HPDE6-E6E7 (cell line): Measurements from ENCODE around the gene KRTAP4-6.
"Not testable (repeated sequence)": the region's sequence is repeated elsewhere in the genome, so short reads cannot be mapped to it uniquely, and the experiment has no call there.

ENCODE experiments used
- DNase-seq: peaks from one replicate; pipeline ENCODE4 v3.0.0; 2011; ENCODE audit warnings: missing footprints; ENCODE audit errors: extremely low spot score

The KRTAP4-6 gene

DNA sequence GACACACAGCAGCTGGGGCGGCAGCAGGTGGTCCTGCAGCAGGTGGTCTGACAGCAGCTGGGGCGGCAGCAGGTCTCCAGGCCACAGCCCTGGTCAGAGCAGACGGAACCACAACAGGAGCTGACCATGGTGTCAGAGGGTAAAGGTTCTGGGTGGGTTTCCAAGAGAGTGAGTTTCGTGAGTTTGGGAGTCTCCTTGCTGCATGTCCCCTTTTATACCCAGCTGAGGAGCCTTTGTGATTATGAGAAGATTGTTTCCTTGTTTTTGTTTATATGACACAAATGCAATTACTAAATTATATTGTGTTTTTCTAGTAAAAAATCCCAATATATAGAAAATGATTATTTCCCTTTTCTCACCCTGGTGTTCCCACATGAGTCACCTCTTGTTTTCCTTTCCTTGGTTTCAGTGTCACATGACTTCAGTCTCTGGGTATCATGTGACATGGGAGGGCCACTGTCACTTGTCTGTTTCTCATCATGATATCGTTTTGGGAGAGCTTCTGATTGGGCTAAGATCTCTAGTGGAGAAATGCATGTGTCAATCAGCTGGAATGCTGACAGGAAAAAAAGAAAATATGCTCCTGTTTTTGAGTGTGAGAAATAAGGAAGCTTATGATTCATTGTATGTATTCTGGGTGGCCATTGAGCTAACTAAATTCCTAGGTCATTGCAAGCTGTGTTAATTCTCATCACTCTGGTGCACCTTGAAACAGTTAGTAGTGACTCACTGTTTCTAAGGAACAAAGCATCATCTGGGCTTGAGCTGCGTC is at the start of gene KRTAP4-6:
TSS of gene KRTAP4-6 (minus strand) at position 185 of the 772 bp plus-strand sequence. CDS start at position 128, 57 bp downstream.
- peak; percentile 91 for DNase-seq

DNA sequence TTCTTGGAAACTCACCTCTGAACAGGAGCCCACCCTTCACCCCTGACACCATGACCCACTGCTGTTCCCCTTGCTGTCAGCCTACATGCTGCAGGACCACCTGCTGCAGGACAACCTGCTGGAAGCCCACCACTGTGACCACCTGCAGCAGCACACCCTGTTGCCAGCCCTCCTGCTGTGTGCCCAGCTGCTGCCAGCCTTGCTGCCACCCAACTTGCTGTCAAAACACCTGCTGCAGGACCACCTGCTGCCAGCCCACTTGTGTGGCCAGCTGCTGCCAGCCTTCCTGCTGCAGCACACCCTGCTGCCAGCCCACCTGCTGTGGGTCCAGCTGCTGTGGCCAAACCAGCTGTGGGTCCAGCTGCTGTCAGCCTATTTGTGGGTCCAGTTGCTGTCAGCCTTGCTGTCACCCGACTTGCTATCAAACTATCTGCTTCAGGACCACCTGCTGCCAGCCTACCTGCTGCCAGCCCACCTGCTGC is 49.5 kb upstream of the KRTAP4-6 start, which contains the start of gene KRTAP9-1:
TSS of gene KRTAP9-1 (plus strand) at position 51 of the 482 bp plus-strand sequence. CDS start at position 51, 0 bp downstream.
- DNase-seq = not testable (repeated sequence)

DNA sequence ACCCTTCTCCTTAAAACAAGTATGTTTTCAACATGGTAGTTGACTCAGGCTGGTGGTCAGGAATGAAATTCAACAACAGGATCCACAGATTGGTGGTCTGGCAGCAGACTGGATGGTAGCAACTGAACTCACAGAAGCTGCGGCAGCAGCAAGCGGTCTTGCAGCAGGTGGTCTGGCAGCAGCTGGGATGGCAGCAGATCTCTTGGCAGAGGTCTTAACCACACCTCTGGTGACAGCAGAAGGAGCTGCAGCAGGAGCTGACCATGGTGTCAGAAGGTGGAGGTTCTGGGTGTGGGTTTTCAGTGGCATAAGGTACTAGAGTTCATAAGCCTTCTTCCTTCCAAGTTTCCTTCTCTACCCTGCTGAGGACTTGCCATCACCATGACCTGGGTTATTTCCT is 46.5 kb upstream of the KRTAP4-6 start:
- no peak for DNase-seq

DNA sequence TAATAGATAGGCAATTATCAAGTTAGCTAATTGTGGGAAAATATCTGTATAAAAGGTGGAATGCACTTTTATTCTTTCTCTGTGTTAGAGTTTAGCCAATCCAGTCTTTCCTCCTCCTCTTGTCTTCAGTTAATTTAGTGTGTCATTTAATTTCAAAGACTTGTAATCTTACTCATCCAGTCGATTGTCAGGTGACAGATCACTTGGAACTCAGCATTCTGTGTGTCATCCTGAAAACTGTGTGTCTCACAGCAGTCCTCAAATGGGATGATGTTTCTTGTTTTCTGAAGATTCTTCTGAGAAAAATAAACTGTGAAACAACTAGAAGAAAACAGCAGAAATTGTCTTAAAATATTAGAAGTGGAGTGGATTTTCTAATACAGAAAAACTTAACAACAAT is 44.7 kb upstream of the KRTAP4-6 start:
- no peak for DNase-seq

DNA sequence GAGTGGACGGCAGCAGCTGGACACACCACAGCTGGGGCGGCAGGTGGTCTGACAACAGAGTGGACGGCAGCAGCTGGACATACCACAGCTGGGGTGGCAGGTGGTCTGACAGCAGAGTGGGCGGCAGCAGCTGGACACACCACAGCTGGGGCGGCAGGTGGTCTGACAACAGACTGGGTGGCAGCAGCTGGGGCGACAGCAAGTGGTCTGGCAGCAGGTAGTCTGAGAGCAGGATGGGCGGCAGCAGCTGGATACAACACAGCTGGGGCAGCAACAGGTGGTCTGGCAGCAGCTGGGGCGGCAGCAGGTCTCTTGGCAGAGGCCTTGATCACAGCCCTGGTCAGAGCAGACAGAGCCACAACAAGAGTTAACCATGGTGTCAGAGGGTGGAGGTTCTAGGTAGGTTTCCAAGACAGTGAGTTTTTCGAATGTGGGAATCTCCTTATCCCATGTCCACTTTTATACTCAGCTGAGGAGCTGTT is 44.2 kb upstream of the KRTAP4-6 start, which contains the start of gene KRTAP4-1:
TSS of gene KRTAP4-1 (minus strand) at position 432 of the 482 bp plus-strand sequence. CDS start at position 375, 57 bp downstream.
- DNase-seq = no peak

DNA sequence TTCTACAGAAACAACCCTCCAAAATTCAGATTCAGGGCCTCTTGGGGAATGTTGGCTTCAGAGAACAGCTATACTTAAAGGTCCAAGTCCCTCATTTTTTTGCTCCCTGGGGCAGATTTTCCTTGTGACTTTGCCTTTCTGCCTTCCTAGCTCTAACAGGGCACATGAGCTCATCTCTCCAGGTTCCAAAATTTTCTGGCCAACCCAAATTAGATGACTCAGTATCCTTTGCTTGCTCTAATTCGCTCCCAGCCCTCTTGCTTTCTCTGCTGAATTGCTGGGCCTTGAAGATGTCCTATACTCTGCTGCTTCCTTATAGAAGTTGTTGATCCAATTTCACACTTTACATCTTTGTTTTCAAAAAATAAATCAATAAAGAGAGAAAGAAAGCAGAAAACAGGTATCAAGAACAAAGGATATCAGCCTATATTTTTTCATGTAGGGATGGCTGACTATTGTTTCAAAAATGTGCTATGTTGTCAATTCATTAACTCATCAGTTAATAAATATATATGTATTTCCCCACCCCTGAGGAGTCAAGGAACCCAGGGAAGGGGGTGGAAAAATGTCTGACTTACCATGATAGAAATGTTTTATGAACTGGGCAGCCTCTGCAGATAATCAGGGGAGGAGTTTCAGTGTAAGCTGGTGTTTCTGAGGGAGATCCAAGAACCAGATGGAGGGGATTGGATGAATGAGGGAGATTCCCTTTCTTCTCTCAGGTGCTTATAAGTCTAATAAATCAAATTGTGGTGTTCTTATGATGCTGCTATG is 38.7 kb upstream of the KRTAP4-6 start:
- no peak for DNase-seq

DNA sequence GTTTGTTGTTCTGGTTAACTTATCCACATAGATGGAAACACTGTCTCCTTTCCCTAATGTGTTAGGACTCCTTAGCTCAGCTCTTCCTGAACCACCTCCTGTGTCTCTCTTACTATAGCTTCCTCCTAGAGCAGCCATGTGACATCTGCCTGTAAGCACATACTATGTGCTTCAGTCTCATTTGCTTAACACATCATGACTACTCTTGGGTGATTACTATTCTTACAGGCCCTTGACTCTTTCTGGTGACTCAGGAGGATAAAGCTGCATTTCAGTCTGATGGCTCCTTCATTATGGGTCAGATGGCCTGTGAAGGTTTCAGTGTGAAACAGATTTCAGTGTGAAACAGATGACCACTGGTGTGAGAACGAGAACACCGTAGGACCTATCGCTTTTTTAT is 38.0 kb upstream of the KRTAP4-6 start:
- DNase-seq = peak; percentile 7

DNA sequence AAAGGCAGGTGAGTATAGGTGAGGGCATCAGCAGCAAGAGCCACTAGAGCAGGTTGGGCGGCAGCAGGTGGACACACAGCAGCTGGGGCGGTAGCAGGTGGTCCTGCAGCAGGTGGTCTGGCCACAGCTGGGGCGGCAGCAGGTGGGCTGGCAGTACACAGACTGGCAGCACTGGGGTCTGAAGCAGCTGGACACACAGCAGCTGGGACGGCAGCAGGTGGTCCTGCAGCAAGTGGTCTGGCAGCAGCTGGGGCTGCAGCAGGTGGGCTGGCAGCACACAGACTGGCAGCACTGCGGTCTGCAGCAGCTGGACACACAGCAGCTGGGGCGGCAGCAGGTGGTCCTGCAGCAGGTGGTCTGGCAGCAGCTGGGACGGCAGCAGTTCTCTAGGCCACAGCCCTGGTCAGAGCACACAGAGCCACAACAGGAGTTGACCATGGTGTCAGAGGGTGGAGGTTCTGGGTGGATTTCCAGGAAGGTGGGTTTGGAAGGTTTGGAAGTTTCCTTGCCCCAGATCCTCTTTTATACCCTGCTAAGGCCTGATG is 37.5 kb upstream of the KRTAP4-6 start, which contains the start of gene KRTAP4-2:
TSS of gene KRTAP4-2 (minus strand) at position 495 of the 545 bp plus-strand sequence. CDS start at position 438, 57 bp downstream.
- DNase-seq = no peak

DNA sequence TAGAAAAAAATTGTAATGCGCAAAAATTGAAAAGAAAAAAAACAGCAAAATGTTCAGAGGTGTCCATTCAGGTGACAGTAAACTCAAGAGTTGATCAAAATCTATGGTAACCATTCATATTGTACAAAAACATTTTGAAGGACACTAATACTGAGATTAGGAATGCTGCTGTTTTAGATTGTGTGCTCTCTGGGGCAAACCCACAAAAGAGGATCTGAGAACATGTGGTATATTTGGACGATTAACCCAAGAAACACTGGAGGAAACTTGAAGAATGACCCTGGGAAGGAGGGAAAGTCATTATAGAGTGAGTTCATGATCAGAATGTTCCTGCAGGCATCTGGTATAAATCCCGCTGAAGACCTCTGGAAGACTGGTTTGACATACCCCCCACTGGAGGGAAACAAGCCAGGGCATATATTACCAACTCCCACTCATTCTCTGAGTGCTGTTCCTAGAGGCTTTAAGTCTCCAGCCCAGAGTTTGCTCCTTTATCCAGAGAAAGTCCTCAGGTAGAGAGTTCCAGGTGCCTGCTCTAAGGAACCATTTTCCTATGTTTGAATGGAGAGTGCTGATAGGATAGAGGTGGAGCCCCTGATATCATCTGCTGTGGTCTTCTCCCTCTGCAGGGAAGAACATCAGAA is 36.5 kb upstream of the KRTAP4-6 start:
- no peak for DNase-seq

DNA sequence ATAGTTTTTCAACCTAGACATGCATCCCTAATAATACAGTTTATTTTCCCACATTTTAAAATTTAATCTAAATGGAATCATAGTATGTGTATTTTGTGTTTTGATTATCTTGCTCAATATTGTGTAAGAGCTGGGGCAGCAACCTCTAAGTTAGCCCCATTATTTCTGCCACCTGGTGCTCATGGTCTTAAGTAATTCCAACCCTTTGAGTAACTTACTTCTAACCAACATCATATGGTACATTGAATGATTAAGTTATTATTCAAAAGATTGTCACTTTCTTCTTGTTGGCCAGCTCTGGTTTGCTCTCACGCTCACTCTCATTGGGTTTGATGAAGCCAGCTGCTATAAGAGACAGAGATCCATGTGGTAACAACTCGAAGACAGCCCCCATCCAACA is 31.5 kb upstream of the KRTAP4-6 start:
- no peak for DNase-seq

DNA sequence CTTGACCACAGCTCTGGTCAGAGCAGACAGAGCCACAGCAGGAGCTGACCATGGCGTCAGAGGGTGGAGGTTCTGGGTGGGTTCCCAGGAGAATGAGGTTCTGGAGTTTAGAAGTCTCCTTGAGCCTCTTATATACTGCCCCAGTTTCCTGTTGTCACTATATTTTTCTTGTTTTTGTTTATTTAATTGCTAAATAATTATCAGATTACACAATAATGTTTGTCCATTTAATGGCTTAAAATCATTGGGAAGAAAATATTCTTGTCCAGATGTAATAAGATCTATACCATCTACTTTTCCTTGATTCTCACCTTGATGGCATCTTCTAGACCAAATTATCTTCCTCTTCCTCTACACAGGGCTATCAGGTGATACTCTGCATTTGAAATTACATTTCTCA is 27.8 kb upstream of the KRTAP4-6 start, which contains the start of gene KRTAP4-3:
TSS of gene KRTAP4-3 (minus strand) at position 101 of the 400 bp plus-strand sequence. CDS start at position 52, 49 bp downstream.
- DNase-seq = no peak

DNA sequence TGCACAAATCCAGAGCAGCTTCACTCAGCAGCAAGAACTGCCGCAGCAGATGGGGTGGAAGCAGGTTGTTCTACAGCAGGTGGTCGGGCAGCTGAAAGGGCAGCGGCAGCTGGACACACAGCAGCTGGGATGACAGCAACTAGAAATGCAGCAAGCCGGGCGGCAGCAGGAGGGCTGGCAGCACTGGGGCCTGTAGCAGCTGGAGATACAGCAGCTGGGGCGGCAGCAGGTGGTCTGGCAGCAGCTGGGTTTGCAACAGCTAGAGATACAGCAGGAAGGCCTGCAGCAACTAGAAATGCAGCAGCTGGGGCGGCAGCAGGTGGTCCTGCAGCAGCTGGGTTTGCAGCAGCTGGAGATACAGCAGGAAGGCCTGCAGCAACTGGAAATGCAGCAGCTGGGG is 27.2 kb upstream of the KRTAP4-6 start:
- no peak for DNase-seq

DNA sequence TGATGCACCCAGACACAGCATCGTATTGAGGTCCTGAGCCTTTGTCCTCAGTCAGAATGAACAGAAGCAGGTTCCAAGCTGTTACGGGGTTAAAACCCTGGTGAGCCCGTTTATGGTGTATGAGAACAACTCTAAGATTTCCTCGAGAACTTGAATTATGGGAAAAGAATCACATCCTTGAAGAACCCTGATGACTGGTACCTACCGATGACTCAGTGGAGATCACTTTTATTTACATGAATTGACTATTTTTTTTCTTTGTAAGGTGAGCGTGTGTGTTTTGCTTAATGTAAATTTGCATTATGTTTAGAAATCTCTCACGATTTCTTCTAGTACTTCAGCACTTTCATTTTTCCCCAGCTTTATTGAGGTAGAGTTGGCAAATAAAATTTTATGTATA is 23.5 kb upstream of the KRTAP4-6 start:
- no peak for DNase-seq

DNA sequence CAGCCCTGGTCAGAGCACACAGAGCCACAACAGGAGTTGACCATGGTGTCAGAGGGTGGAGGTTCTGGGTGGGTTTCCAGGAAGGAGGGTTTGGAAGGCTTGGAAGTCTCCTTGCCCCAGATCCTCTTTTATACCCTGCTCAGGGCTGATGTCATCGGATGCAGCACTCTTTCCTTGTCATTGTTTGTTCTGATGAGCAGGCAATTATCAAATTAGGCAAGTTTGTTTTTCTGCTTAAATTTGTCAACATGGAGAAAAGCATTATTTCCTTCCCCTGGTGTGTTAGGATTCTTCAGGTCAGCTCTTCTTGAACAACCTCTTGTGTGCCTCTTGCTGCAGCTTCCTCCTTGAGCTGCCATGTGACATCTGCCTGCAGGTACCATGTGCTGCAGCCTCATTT is 20.3 kb upstream of the KRTAP4-6 start, which contains the start of gene KRTAP4-4:
TSS of gene KRTAP4-4 (minus strand) at position 101 of the 400 bp plus-strand sequence. CDS start at position 44, 57 bp downstream.
- DNase-seq = no peak

DNA sequence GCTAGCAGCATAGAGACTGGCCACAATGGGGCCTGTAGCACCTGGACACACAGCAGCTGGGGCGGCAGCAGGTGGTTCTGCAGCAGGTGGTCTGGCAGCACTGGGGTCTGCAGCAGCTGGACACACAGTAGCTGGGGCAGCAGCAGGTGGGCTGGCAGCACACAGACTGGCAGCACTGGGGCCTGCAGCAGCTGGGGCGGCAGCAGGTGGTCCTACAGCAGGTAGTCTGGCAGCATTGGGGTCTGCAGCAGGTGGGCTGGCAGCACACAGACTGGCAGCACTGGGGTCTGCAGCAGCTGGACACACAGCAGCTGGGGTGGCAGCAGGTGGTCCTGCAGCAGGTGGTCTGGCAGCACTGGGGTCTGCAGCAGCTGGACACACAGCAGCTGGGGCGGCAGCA is 19.8 kb upstream of the KRTAP4-6 start:
- DNase-seq = not testable (repeated sequence)

DNA sequence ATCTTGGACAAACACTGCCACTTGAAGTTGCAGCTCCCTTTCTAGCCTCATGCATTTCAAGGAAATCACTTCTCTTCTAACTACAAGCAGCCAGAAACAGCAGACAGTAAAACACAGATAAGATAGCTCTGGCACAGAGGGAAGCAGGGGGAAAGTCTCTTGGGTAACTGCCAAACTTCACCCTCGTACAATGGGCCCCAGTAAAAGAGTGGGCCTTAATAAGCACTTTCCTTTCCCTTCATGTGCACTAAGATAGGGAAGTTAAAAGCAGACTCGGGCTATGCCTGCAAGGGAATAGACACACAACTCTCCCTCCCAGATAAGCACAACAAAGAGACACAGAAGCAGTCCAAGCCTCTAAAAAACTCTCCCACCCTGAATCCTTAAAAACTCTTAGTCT is 13.5 kb upstream of the KRTAP4-6 start:
- no peak for DNase-seq

DNA sequence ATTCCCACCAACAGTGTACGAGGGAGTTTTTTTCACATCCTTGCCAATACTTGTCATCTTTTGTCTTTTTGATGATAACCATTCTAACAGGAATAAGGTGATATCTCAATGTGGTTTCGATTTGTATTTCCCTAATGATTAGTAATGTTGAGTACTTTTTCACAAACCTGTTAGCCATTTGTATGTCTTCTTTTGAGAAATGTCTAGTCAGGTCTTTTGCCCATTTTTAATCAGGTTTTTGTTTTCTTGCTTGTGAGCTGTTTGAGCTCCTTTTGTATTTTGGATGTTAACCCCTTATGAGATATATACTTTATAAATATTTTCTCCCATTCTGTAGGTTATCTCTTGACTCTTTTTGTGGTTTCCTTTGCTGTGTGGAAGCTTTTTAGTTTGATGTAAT is 11.2 kb upstream of the KRTAP4-6 start:
- no peak for DNase-seq

DNA sequence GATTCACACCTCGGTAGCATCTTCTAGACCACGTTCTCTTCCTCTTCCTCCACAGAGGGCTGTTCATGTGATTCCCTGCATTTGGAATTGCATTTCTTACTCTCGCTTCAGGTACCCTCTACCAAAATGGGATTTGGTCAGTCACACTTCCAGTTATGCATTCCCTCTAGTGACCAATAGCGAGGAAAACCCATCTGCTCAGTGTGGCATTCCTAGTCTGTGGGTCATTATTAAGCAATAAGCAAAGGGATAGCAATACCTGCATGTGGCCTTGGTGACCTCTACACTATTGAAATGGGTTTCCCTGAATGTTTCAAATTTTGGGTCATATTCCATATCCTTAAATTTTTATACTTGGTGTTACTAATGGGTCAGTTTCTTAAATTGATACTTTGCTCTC is 9.7 kb upstream of the KRTAP4-6 start:
- DNase-seq = no peak

DNA sequence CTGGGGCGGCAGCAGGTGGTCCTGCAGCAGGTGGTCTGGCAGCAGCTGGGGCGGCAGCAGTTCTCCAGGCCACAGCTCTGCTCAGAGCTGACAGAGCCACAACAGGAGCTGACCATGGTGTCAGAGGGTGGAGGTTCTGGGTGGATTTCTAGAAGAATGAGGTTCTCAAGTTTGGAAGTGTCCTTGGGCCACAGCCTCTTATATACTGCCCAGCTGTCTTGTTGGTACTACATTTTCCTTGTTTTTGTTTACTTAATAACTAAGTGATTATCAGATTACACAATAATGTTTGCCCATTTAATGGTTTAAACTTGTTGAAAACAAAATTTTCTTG is 9.3 kb upstream of the KRTAP4-6 start, which contains the start of gene KRTAP4-5:
TSS of gene KRTAP4-5 (minus strand) at position 174 of the 334 bp plus-strand sequence. CDS start at position 116, 58 bp downstream.
- DNase-seq = no peak

DNA sequence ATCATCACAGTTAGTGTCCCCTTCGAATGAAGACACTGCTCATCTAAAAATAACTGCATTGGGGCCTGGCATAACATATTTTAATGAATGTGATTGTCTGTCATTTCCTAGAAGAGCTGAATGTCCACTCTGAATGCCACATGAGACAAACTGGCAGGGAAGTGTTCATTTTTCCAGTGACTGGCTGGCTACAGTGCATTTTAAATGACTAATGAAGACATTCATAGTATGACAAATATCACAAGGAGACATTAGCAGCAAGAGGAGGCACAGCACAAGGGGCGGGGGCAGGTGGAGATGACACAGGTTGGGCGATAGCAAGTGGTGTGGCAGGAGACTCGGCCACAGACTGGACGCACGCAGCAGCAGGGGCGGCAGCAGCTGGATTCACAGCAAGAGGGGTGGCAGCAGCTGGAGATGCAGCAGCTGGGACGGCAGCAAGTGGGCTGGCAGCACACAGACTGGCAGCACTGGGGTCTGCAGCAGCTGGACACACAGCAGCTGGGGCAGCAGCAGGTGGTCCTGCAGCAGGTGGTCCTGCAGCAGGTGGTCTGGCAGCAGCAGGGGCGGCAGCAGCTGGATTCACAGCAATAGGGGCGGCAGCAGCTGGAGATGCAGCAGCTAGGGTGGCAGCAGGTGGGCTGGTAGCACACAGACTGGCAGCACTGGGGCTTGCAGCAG is 8.8 kb upstream of the KRTAP4-6 start:
- not testable (repeated sequence) for DNase-seq
